ENCODE results near the gene SKA1. TPM values are rescaled to one million over a fixed set of nuclear protein-coding genes. Genes with fewer than 3 reads are reported as not detected.

The SKA1 gene
- total RNA-seq, 1 experiment from 2014 or later, result 18.1 TPM

DNA sequence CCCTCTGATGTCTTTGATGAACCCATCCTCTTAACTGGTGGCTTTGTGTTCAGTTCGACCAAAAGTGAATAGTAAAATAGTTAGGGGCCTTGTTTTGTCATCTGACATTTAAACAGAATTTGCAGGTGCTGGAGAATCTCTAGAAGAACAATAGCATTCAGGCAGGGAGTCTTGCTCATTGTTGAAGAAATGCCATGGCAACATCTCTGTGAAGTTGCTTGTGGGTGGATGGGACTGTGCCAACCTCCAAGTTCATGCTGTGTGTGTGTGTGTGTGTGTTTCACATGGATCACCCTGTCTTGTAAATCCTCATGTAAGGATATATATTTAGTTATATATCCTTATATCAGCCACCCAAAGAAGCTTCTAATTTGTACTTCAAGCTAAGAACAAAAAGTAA, 66.7 kb downstream of the SKA1 start:
- ATAC-seq (no peak), DNase-seq (ENCODE audit: low spot score) (no peak)
- peaks cover 9% of the 10 kb centered on the region; the same call in 1 of the 2 replicates for H3K27me3 Mint-ChIP-seq (ENCODE audit: low read depth)
- H3K36me3 Mint-ChIP-seq, result peaks cover 37% of the 10 kb centered on the region
- peaks cover 45% of the 10 kb centered on the region for H3K9me3 Mint-ChIP-seq
- POLR2A ChIA-PET, result no interaction called here
- H3K27ac Mint-ChIP-seq, result no peak overlapping the region
- no peak overlapping the region for H3K4me3 Mint-ChIP-seq
- CTCF ChIA-PET, result interaction anchor here (0.6 to 1.6 kb wide), 4 partner anchors 8 to 510 kb away, joined by 3 to 6 read pairs (median 3); no protein-coding TSS in a partner anchor
- peaks cover 21% of the 10 kb centered on the region for H3K4me1 Mint-ChIP-seq
- TF ChIP-seq SOX15 (CRISPR knock-in tag; IDR thresholded peaks at IDR 0.05) (no peak), RORB (CRISPR knock-in tag; IDR thresholded peaks at IDR 0.05) (no peak), NFYB (CRISPR knock-in tag; conservative IDR thresholded peaks at IDR 0.05; ENCODE audit: low read depth) (no peak), NR1H2 (CRISPR knock-in tag; IDR thresholded peaks at IDR 0.05) (no peak), ZNF121 (CRISPR knock-in tag; IDR thresholded peaks at IDR 0.05) (no peak), FOXP1 (CRISPR knock-in tag; IDR thresholded peaks at IDR 0.05; ENCODE audit: borderline replicate concordance) (no peak), ZNF263 (CRISPR knock-in tag; IDR thresholded peaks at IDR 0.05; ENCODE audit: low read depth) (no peak), ZNF396 (CRISPR knock-in tag; IDR thresholded peaks at IDR 0.05; ENCODE audit: borderline replicate concordance) (no peak), HMGA2 (CRISPR knock-in tag; IDR thresholded peaks at IDR 0.05) (no peak), ETV6 (CRISPR knock-in tag; IDR thresholded peaks at IDR 0.05) (no peak)
- TF ChIP-seq, protein P1, sequence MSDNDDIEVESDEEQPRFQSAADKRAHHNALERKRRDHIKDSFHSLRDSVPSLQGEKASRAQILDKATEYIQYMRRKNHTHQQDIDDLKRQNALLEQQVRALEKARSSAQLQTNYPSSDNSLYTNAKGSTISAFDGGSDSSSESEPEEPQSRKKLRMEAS (CRISPR knock-in tag; IDR thresholded peaks at IDR 0.05), result no peak
- TF ChIP-seq, protein P2, sequence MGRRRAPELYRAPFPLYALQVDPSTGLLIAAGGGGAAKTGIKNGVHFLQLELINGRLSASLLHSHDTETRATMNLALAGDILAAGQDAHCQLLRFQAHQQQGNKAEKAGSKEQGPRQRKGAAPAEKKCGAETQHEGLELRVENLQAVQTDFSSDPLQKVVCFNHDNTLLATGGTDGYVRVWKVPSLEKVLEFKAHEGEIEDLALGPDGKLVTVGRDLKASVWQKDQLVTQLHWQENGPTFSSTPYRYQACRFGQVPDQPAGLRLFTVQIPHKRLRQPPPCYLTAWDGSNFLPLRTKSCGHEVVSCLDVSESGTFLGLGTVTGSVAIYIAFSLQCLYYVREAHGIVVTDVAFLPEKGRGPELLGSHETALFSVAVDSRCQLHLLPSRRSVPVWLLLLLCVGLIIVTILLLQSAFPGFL (CRISPR knock-in tag; IDR thresholded peaks at IDR 0.05; ENCODE audit: borderline replicate concordance), result no peak
- TF ChIP-seq, protein P3, sequence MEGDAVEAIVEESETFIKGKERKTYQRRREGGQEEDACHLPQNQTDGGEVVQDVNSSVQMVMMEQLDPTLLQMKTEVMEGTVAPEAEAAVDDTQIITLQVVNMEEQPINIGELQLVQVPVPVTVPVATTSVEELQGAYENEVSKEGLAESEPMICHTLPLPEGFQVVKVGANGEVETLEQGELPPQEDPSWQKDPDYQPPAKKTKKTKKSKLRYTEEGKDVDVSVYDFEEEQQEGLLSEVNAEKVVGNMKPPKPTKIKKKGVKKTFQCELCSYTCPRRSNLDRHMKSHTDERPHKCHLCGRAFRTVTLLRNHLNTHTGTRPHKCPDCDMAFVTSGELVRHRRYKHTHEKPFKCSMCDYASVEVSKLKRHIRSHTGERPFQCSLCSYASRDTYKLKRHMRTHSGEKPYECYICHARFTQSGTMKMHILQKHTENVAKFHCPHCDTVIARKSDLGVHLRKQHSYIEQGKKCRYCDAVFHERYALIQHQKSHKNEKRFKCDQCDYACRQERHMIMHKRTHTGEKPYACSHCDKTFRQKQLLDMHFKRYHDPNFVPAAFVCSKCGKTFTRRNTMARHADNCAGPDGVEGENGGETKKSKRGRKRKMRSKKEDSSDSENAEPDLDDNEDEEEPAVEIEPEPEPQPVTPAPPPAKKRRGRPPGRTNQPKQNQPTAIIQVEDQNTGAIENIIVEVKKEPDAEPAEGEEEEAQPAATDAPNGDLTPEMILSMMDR (IDR thresholded peaks at IDR 0.05), result no peak
- TF ChIP-seq, protein P4, sequence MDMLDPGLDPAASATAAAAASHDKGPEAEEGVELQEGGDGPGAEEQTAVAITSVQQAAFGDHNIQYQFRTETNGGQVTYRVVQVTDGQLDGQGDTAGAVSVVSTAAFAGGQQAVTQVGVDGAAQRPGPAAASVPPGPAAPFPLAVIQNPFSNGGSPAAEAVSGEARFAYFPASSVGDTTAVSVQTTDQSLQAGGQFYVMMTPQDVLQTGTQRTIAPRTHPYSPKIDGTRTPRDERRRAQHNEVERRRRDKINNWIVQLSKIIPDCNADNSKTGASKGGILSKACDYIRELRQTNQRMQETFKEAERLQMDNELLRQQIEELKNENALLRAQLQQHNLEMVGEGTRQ (CRISPR knock-in tag; IDR thresholded peaks at IDR 0.05), result no peak
- TF ChIP-seq, protein P5, sequence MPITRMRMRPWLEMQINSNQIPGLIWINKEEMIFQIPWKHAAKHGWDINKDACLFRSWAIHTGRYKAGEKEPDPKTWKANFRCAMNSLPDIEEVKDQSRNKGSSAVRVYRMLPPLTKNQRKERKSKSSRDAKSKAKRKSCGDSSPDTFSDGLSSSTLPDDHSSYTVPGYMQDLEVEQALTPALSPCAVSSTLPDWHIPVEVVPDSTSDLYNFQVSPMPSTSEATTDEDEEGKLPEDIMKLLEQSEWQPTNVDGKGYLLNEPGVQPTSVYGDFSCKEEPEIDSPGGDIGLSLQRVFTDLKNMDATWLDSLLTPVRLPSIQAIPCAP (CRISPR knock-in tag; IDR thresholded peaks at IDR 0.05), result no peak
- TF ChIP-seq, protein P6, sequence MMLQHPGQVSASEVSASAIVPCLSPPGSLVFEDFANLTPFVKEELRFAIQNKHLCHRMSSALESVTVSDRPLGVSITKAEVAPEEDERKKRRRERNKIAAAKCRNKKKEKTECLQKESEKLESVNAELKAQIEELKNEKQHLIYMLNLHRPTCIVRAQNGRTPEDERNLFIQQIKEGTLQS (CRISPR knock-in tag; conservative IDR thresholded peaks at IDR 0.05), result no peak
- TF ChIP-seq, protein P7, sequence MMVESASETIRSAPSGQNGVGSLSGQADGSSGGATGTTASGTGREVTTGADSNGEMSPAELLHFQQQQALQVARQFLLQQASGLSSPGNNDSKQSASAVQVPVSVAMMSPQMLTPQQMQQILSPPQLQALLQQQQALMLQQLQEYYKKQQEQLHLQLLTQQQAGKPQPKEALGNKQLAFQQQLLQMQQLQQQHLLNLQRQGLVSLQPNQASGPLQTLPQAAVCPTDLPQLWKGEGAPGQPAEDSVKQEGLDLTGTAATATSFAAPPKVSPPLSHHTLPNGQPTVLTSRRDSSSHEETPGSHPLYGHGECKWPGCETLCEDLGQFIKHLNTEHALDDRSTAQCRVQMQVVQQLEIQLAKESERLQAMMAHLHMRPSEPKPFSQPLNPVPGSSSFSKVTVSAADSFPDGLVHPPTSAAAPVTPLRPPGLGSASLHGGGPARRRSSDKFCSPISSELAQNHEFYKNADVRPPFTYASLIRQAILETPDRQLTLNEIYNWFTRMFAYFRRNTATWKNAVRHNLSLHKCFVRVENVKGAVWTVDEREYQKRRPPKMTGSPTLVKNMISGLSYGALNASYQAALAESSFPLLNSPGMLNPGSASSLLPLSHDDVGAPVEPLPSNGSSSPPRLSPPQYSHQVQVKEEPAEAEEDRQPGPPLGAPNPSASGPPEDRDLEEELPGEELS (CRISPR knock-in tag; IDR thresholded peaks at IDR 0.05), result no peak
- TF ChIP-seq, protein P8, sequence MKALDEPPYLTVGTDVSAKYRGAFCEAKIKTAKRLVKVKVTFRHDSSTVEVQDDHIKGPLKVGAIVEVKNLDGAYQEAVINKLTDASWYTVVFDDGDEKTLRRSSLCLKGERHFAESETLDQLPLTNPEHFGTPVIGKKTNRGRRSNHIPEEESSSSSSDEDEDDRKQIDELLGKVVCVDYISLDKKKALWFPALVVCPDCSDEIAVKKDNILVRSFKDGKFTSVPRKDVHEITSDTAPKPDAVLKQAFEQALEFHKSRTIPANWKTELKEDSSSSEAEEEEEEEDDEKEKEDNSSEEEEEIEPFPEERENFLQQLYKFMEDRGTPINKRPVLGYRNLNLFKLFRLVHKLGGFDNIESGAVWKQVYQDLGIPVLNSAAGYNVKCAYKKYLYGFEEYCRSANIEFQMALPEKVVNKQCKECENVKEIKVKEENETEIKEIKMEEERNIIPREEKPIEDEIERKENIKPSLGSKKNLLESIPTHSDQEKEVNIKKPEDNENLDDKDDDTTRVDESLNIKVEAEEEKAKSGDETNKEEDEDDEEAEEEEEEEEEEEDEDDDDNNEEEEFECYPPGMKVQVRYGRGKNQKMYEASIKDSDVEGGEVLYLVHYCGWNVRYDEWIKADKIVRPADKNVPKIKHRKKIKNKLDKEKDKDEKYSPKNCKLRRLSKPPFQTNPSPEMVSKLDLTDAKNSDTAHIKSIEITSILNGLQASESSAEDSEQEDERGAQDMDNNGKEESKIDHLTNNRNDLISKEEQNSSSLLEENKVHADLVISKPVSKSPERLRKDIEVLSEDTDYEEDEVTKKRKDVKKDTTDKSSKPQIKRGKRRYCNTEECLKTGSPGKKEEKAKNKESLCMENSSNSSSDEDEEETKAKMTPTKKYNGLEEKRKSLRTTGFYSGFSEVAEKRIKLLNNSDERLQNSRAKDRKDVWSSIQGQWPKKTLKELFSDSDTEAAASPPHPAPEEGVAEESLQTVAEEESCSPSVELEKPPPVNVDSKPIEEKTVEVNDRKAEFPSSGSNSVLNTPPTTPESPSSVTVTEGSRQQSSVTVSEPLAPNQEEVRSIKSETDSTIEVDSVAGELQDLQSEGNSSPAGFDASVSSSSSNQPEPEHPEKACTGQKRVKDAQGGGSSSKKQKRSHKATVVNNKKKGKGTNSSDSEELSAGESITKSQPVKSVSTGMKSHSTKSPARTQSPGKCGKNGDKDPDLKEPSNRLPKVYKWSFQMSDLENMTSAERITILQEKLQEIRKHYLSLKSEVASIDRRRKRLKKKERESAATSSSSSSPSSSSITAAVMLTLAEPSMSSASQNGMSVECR (CRISPR knock-in tag; IDR thresholded peaks at IDR 0.05; ENCODE audit: borderline replicate concordance), result no peak
- TF ChIP-seq, protein P9, sequence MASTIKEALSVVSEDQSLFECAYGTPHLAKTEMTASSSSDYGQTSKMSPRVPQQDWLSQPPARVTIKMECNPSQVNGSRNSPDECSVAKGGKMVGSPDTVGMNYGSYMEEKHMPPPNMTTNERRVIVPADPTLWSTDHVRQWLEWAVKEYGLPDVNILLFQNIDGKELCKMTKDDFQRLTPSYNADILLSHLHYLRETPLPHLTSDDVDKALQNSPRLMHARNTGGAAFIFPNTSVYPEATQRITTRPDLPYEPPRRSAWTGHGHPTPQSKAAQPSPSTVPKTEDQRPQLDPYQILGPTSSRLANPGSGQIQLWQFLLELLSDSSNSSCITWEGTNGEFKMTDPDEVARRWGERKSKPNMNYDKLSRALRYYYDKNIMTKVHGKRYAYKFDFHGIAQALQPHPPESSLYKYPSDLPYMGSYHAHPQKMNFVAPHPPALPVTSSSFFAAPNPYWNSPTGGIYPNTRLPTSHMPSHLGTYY (CRISPR knock-in tag; IDR thresholded peaks at IDR 0.05), result no peak

Measured in WTC11 (cell line).